Left lobe of liver (tissue), 2 donors: ENCODE data around the gene ADAMTS18. TPM values are rescaled to one million over a fixed set of nuclear protein-coding genes. Genes with fewer than 3 reads are reported as not detected.

Experiments
- ATAC-seq: fragments of 200-7000 bp; cut with Tn5 transposase; one replicate; pipeline ENCODE4 v1.9.1; 2020; ENCODE audit warnings: mild to moderate bottlenecking, moderate library complexity
- DNase-seq: peaks from one replicate; pipeline ENCODE4 v3.0.0-alpha.2; 2020; ENCODE audit warnings: low spot score
- total RNA-seq: library from RNA; stranded (reverse); gene quantifications from one replicate; pipeline ENCODE4 v1.2.1, GENCODE V29; 2021
- donor health status: DM: no; HTN: no; CAD: no; lungs with moderate emphysema.
- donor health status: DM: no; HTN: yes; CAD: no.

ADAMTS18 gene
- total RNA-seq, 1 donor from 2014 or later: 0.28 TPM

- DNase-seq (no peak), ATAC-seq (no peak)
Observed at GRCh38 chr16:77399066-77399465, 35.8 kb downstream of the ADAMTS18 start.

GRCh38 chr16:77398495-77398894 is 36.3 kb downstream of the ADAMTS18 start:
- DNase-seq (no peak), ATAC-seq (no peak)

GRCh38 chr16:77396461-77396860 is 38.4 kb downstream of the ADAMTS18 start:
- ATAC-seq: no peak
- no peak for DNase-seq

- DNase-seq (no peak), ATAC-seq (no peak)
Observed at GRCh38 chr16:77394699-77395098, 40.1 kb downstream of the ADAMTS18 start.

- DNase-seq (no peak), ATAC-seq (no peak)
Observed at GRCh38 chr16:77393955-77394354, 40.9 kb downstream of the ADAMTS18 start.

- DNase-seq: no peak
- no peak for ATAC-seq
Observed at GRCh38 chr16:77387815-77388209, 47.0 kb downstream of the ADAMTS18 start.

- no peak for DNase-seq
- no peak for ATAC-seq
Observed at GRCh38 chr16:77386831-77387814, 47.7 kb downstream of the ADAMTS18 start.

GRCh38 chr16:77385481-77385880 is 49.4 kb downstream of the ADAMTS18 start:
- ATAC-seq: no peak
- no peak for DNase-seq

- DNase-seq (no peak), ATAC-seq (no peak)
Observed at GRCh38 chr16:77383606-77384187, 51.1 kb downstream of the ADAMTS18 start.

GRCh38 chr16:77376358-77376757 is 58.5 kb downstream of the ADAMTS18 start:
- ATAC-seq (no peak), DNase-seq (no peak)

GRCh38 chr16:77375396-77375795 is 59.4 kb downstream of the ADAMTS18 start:
- ATAC-seq (no peak), DNase-seq (no peak)

- DNase-seq (no peak), ATAC-seq (no peak)
Observed at GRCh38 chr16:77374384-77374783, 60.5 kb downstream of the ADAMTS18 start.

GRCh38 chr16:77373726-77374125 is 61.1 kb downstream of the ADAMTS18 start:
- no peak for DNase-seq
- no peak for ATAC-seq

GRCh38 chr16:77364770-77365169 is 70.1 kb downstream of the ADAMTS18 start:
- ATAC-seq (no peak), DNase-seq (no peak)

GRCh38 chr16:77359065-77359502 is 75.8 kb downstream of the ADAMTS18 start:
- ATAC-seq (no peak), DNase-seq (no peak)

- ATAC-seq (no peak), DNase-seq (no peak)
Observed at GRCh38 chr16:77353587-77354263, 81.1 kb downstream of the ADAMTS18 start.

GRCh38 chr16:77344341-77344740 is 90.5 kb downstream of the ADAMTS18 start:
- no peak for DNase-seq
- no peak for ATAC-seq

GRCh38 chr16:77336637-77337036 is 98.2 kb downstream of the ADAMTS18 start:
- DNase-seq (no peak), ATAC-seq (no peak)

GRCh38 chr16:77335652-77336234 is 99.1 kb downstream of the ADAMTS18 start:
- DNase-seq: no peak
- ATAC-seq: no peak

- DNase-seq (no peak), ATAC-seq (no peak)
Observed at GRCh38 chr16:77332792-77333191, 102.0 kb downstream of the ADAMTS18 start.
